HepG2 (cell line): ENCODE results near the gene KLHDC4. TPM values are rescaled to one million over a fixed set of nuclear protein-coding genes. Genes with fewer than 3 reads are reported as not detected.

Experiments used
- AHR ChIP-seq: IDR thresholded peaks from 2 replicates; pipeline ENCODE4 v1.6.1; 2018; ENCODE audit warnings: missing genetic modification reagents, missing compliant biosample characterization
- CAMTA2 ChIP-seq: sonication (generic); formaldehyde crosslinking; IDR thresholded peaks from 2 replicates; pipeline ENCODE4 v1.4.0; 2020; ENCODE audit warnings: mild to moderate bottlenecking, missing genetic modification reagents, borderline replicate concordance
- DPF2 ChIP-seq: sonication (generic); formaldehyde crosslinking; IDR thresholded peaks from 2 replicates; pipeline ENCODE4 v1.4.0; 2020; ENCODE audit warnings: mild to moderate bottlenecking, low read depth, missing genetic modification reagents, borderline replicate concordance
- ELF4 ChIP-seq: sonication (generic); formaldehyde crosslinking; IDR thresholded peaks from 2 replicates; pipeline ENCODE4 v1.5.0; 2020; ENCODE audit warnings: missing genetic modification reagents, mild to moderate bottlenecking, moderate library complexity, borderline replicate concordance
- ISX ChIP-seq: sonication (generic); formaldehyde crosslinking; conservative IDR thresholded peaks from 2 replicates; pipeline ENCODE4 v1.5.0; 2020; ENCODE audit warnings: missing genetic modification reagents
- KLF13 ChIP-seq: sonication (generic); formaldehyde crosslinking; IDR thresholded peaks from 2 replicates; pipeline ENCODE4 v1.4.0; 2020; ENCODE audit warnings: mild to moderate bottlenecking, missing genetic modification reagents
- MAZ ChIP-seq, 2 experiments: sonication (generic) in 1 of 2; formaldehyde crosslinking in 1 of 2; IDR thresholded peaks; 2 replicates each; pipeline versions ENCODE4 v1.5.0 to v1.6.1; 2012 to 2020; ENCODE audit warnings: low read depth in 2 of 2, mild to moderate bottlenecking in 2 of 2, borderline replicate concordance in 1 of 2, improper control_type of control experiment in 1 of 2, low read length in 1 of 2, missing genetic modification reagents in 1 of 2, moderate library complexity in 1 of 2
- MLLT10 ChIP-seq: sonication (generic); formaldehyde crosslinking; IDR thresholded peaks from 2 replicates; pipeline ENCODE4 v1.4.0; 2020; ENCODE audit warnings: missing genetic modification reagents
- NR2F6 ChIP-seq, 2 experiments: IDR thresholded peaks; 2 replicates each; pipeline ENCODE4 v1.6.1; 2016; ENCODE audit warnings: antibody characterized with exemption in 1 of 2, mild to moderate bottlenecking in 1 of 2
- PRPF4 ChIP-seq: fragments of 200-400 bp; formaldehyde crosslinking; IDR thresholded peaks from 2 replicates; pipeline ENCODE4 v1.6.1; 2016; ENCODE audit warnings: low read length, low read depth; ENCODE audit not compliant: poor library complexity, severe bottlenecking
- RBM39 ChIP-seq: fragments of 200-400 bp; formaldehyde crosslinking; IDR thresholded peaks from one replicate; pipeline ENCODE4 v1.6.1; 2018; ENCODE audit warnings: antibody characterized with exemption, mild to moderate bottlenecking, low read depth, low read length; ENCODE audit not compliant: poor library complexity, severe bottlenecking
- STAG1 ChIP-seq: sonication (generic); formaldehyde crosslinking; IDR thresholded peaks from 2 replicates; pipeline ENCODE4 v1.4.0; 2020; ENCODE audit warnings: missing genetic modification reagents
- TARDBP ChIP-seq: sonication (generic); formaldehyde crosslinking; IDR thresholded peaks from 2 replicates; pipeline ENCODE4 v1.8.0; 2022; ENCODE audit warnings: mild to moderate bottlenecking, missing genetic modification reagents
- TP53 ChIP-seq: sonication (generic); formaldehyde crosslinking; conservative IDR thresholded peaks from 2 replicates; pipeline ENCODE4 v1.4.0; 2020; ENCODE audit warnings: missing genetic modification reagents
- ZFP36L2 ChIP-seq: sonication (generic); formaldehyde crosslinking; IDR thresholded peaks from 2 replicates; pipeline ENCODE4 v1.4.0; 2020; ENCODE audit warnings: missing genetic modification reagents
- ZFP82 ChIP-seq: sonication (generic); formaldehyde crosslinking; IDR thresholded peaks from 2 replicates; pipeline ENCODE4 v1.5.1; 2020; ENCODE audit warnings: mild to moderate bottlenecking, missing genetic modification reagents, borderline replicate concordance
- ZNF12 ChIP-seq: sonication (generic); formaldehyde crosslinking; IDR thresholded peaks from 2 replicates; pipeline ENCODE4 v1.5.0; 2020; ENCODE audit warnings: missing genetic modification reagents
- ZNF350 ChIP-seq: sonication (generic); formaldehyde crosslinking; IDR thresholded peaks from 2 replicates; pipeline ENCODE4 v1.4.0; 2020; ENCODE audit warnings: mild to moderate bottlenecking, low read depth, missing genetic modification reagents, borderline replicate concordance
- ZNF432 ChIP-seq: sonication (generic); formaldehyde crosslinking; IDR thresholded peaks from 2 replicates; pipeline ENCODE4 v1.5.0; 2020; ENCODE audit warnings: missing genetic modification reagents, mild to moderate bottlenecking, borderline replicate concordance
- ZNF543 ChIP-seq: sonication (generic); formaldehyde crosslinking; IDR thresholded peaks from 2 replicates; pipeline ENCODE4 v1.4.0; 2020; ENCODE audit warnings: mild to moderate bottlenecking, missing genetic modification reagents
- ZNF546 ChIP-seq: sonication (generic); formaldehyde crosslinking; conservative IDR thresholded peaks from 2 replicates; pipeline ENCODE4 v1.8.1; 2023; ENCODE audit warnings: mild to moderate bottlenecking, missing genetic modification reagents
- ZNF607 ChIP-seq: sonication (generic); formaldehyde crosslinking; IDR thresholded peaks from 2 replicates; pipeline ENCODE4 v1.5.1; 2020; ENCODE audit warnings: missing genetic modification reagents, mild to moderate bottlenecking, borderline replicate concordance
- ZNF777 ChIP-seq: sonication (generic); formaldehyde crosslinking; IDR thresholded peaks from 2 replicates; pipeline ENCODE4 v1.4.0; 2020; ENCODE audit warnings: missing genetic modification reagents
- ZSCAN31 ChIP-seq: sonication (generic); formaldehyde crosslinking; IDR thresholded peaks from 2 replicates; pipeline ENCODE4 v1.5.0; 2020; ENCODE audit warnings: low read depth, mild to moderate bottlenecking, missing genetic modification reagents
- polyA plus RNA-seq, 8 experiments: library from polyadenylated mRNA; depleted of rRNA in 3 of 8; stranded (reverse) in 7 of 8; unstranded in 1 of 8; fragments of >200 nt; fragmentation: Illumina TruSeq in 4 of 8; extraction: Trizol in 4 of 8; gene quantifications; 2 replicates each; pipeline versions ENCODE4 v1.2.1 to v1.2.3, GENCODE V29; 2011 to 2016; ENCODE audit warnings: low read depth in 4 of 8, missing spikeins in 1 of 8, mixed read lengths in 1 of 8; ENCODE audit not compliant: insufficient read depth in 1 of 8
- total RNA-seq, 5 experiments: library from RNA; depleted of rRNA; stranded (reverse); fragments of >200 nt; fragmentation: Illumina TruSeq; extraction: Trizol; gene quantifications; 2 replicates each; pipeline ENCODE4 v1.2.3, GENCODE V29; 2016; ENCODE audit warnings: low read depth in 1 of 5
- TF ChIP-seq, protein P1 (sequence below): sonication (generic); formaldehyde crosslinking; IDR thresholded peaks from 2 replicates; pipeline ENCODE4 v1.4.0; 2020; ENCODE audit warnings: missing genetic modification reagents, mild to moderate bottlenecking, borderline replicate concordance
- TF ChIP-seq, protein P2 (sequence below): IDR thresholded peaks from 2 replicates; pipeline ENCODE4 v1.6.1; 2016; ENCODE audit warnings: low read depth, borderline replicate concordance

KLHDC4 gene
- total and polyA plus RNA-seq, 2 of the 13 experiments (the other 11 are each of a cell fraction or from before 2014, with no cell fraction given): 18.7 to 31.8 TPM

DNA sequence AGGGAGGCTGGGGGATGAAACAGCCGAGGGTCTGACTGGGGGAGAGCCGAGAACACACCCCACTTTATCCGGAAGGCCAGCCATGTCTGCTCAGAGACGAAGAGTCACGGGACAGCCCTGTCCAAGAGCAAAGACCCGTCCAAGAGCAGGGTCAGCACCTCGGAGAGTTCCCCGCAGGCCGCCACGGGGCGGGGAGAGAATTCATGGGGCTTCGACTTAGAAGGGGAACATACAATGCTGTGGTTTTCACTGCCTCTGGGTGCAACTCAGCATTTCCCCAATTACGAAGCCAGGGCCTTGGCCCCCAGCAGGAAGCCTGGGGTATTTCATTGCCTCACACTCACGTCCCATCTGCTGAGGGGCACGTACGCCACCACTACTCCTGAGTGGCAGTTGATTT lies 104.2 kb downstream of the KLHDC4 start (continued):
- TF ChIP-seq ZNF777 (CRISPR knock-in tag) (peak; percentile 44; the same call in 1 of the 2 replicates), ISX (CRISPR knock-in tag) (peak; percentile 88; the same call in 1 of the 2 replicates), STAG1 (CRISPR knock-in tag) (no peak; the same call in 1 of the 2 replicates), ZNF543 (no peak), CAMTA2 (CRISPR knock-in tag) (no peak), ZNF12 (CRISPR knock-in tag) (0 out of 2 replicates have a peak, but pooled peaks have one; percentile 18), RBM39 (no peak), KLF13 (CRISPR knock-in tag) (no peak), AHR (CRISPR knock-in tag) (peak; percentile 81; the same call in 1 of the 2 replicates), ZFP36L2 (CRISPR knock-in tag) (peak; percentile 85; the same call in 1 of the 2 replicates), TARDBP (CRISPR knock-in tag) (no peak), ZSCAN31 (CRISPR knock-in tag) (no peak; the same call in 1 of the 2 replicates), ELF4 (no peak), PRPF4 (no peak), ZFP82 (no peak), TP53 (CRISPR knock-in tag) (no peak), DPF2 (CRISPR knock-in tag) (no peak), NR2F6 (IDR thresholded peaks at IDR 0.05) (no peak), NR2F6 (CRISPR knock-in tag; IDR thresholded peaks at IDR 0.05) (no peak), MLLT10 (no peak), MAZ (IDR thresholded peaks at IDR 0.05; ENCODE audit: borderline replicate concordance, low read depth, low read length) (no peak), MAZ (CRISPR knock-in tag; IDR thresholded peaks at IDR 0.05; ENCODE audit: low read depth) (0 out of 2 replicates have a peak, but pooled peaks have one; percentile 27), ZNF432 (CRISPR knock-in tag) (no peak), ZNF546 (CRISPR knock-in tag) (no peak), ZNF350 (CRISPR knock-in tag) (no peak), ZNF607 (CRISPR knock-in tag) (0 out of 2 replicates have a peak, but pooled peaks have one; percentile 58)
- TF ChIP-seq, protein P1, sequence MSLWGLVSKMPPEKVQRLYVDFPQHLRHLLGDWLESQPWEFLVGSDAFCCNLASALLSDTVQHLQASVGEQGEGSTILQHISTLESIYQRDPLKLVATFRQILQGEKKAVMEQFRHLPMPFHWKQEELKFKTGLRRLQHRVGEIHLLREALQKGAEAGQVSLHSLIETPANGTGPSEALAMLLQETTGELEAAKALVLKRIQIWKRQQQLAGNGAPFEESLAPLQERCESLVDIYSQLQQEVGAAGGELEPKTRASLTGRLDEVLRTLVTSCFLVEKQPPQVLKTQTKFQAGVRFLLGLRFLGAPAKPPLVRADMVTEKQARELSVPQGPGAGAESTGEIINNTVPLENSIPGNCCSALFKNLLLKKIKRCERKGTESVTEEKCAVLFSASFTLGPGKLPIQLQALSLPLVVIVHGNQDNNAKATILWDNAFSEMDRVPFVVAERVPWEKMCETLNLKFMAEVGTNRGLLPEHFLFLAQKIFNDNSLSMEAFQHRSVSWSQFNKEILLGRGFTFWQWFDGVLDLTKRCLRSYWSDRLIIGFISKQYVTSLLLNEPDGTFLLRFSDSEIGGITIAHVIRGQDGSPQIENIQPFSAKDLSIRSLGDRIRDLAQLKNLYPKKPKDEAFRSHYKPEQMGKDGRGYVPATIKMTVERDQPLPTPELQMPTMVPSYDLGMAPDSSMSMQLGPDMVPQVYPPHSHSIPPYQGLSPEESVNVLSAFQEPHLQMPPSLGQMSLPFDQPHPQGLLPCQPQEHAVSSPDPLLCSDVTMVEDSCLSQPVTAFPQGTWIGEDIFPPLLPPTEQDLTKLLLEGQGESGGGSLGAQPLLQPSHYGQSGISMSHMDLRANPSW (CRISPR knock-in tag): no peak
- TF ChIP-seq, protein P2, sequence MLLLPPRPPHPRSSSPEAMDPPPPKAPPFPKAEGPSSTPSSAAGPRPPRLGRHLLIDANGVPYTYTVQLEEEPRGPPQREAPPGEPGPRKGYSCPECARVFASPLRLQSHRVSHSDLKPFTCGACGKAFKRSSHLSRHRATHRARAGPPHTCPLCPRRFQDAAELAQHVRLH (CRISPR knock-in tag): 0 out of 2 replicates have a peak, but pooled peaks have one; percentile 66
